ENCODE measurements around the gene PRR5L.

The PRR5L gene

DNA sequence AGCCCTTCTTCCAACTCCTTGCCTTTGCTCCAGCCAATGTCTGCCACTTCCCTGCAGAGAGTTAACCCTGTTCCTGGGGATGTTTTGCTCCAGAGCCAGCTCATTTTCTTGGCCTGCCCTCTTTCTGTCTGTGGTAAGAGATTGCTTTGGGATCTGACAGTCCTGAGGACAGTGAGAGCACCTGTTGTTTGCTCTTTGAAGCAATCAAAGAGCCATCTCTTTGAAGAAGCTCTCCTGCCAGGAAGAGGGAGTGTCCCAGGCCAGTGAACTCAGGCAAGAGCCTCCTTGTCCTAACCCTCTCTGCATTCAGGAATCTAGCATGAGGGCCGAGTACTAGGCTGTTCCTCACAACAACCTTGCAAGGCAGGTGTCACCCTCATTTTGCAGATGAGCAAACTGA is 171.8 kb downstream of the PRR5L start:
- ChIA-PET POLR2A (no interaction called here), CTCF (interaction anchor here (1.1 kb wide), 1 partner anchor 12 kb away, joined by 3 read pairs; no protein-coding TSS in a partner anchor)
- no peak for DNase-seq (ENCODE audit: extremely low spot score)
- TF ChIP-seq ZNF384 (IDR thresholded peaks at IDR 0.05) (no peak), ELF4 (IDR thresholded peaks at IDR 0.05) (no peak), TARDBP (IDR thresholded peaks at IDR 0.05) (no peak), FOXA1 (IDR thresholded peaks at IDR 0.05) (no peak), L3MBTL2 (conservative IDR thresholded peaks at IDR 0.05) (no peak)
- TF ChIP-seq, protein P1, sequence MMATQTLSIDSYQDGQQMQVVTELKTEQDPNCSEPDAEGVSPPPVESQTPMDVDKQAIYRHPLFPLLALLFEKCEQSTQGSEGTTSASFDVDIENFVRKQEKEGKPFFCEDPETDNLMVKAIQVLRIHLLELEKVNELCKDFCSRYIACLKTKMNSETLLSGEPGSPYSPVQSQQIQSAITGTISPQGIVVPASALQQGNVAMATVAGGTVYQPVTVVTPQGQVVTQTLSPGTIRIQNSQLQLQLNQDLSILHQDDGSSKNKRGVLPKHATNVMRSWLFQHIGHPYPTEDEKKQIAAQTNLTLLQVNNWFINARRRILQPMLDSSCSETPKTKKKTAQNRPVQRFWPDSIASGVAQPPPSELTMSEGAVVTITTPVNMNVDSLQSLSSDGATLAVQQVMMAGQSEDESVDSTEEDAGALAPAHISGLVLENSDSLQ (IDR thresholded peaks at IDR 0.05) = no peak

DNA sequence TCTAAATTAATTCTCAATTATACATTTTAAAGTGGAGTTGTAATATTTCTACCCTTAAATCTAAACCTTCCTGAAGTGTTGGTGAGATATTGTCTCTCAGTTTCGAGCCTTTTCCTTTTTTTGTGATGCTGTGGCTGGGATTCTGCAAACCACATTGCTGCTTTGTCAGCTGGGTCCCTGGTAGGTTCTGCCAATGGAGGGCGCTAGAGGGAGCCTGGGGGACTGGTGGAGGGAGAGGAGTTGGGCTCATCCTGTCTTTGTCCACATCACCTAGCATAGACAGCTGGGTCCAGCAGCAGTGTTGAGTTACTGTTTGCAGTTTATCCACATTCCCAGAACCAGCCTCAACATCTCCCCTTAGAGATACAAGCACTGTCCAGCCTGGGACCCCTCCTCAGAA is 173.0 kb downstream of the PRR5L start:
- POLR2A ChIA-PET = no interaction called here
- TF ChIP-seq FOXK2 (IDR thresholded peaks at IDR 0.05) = no peak
- peak; percentile 36 for DNase-seq (ENCODE audit: extremely low spot score)
- CTCF ChIA-PET = interaction anchor here (0.7 to 1.2 kb wide), 4 partner anchors 13 to 159 kb away, joined by 3 to 4 read pairs (median 3); no protein-coding TSS in a partner anchor

DNA sequence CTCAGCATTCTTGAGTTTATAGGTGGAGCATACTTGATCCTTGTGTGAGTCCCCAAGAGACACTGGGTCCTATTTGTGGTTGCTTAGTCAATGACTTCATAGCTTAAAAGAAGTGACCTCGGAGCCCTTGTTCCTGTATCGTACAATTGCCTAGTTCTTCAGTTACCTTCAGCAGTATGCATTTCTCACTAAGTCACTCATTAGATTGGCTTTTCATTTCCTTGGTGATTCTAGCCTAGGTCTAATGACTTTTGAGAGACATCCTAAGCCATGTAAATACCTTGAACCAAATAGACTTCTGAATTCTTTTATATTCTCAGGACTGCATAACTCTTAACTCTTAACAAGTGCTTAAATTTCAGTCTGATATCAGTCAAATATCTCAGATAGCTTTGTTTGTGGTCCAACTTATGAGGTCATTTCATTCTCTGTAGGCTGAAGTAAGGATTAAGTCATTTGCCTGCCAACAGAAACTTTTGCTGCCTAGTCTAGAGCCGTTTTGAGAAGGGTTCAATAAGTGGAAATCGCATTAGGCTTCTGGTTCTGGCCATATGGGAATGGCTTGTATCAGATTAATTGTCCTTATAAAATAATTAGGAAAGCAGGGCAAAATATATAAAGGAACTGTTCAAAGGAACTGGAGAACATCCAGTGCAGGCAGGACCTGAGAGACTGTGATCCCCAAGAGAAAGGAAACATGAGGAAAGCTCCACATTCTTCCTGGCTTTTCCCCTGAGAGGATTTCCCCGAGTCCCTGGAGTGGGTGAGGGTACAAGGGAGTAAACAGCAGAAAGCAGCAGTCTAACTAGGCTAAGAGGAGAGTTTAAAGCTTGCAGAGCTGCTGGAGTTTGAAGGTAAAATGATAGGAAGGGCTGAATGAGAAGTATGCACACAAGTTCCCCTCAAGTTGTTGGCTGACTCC is 174.1 kb downstream of the PRR5L start:
- POLR2A ChIA-PET = no interaction called here
- TF ChIP-seq SUZ12 (IDR thresholded peaks at IDR 0.05) (no peak), FOXK2 (IDR thresholded peaks at IDR 0.05) (no peak), LEF1 (IDR thresholded peaks at IDR 0.05; ENCODE audit: borderline replicate concordance) (no peak)
- DNase-seq (ENCODE audit: extremely low spot score) = no peak
- CTCF ChIA-PET = interaction anchor here (1.2 kb wide), 1 partner anchor 21 kb away, joined by 3 read pairs; no protein-coding TSS in a partner anchor

DNA sequence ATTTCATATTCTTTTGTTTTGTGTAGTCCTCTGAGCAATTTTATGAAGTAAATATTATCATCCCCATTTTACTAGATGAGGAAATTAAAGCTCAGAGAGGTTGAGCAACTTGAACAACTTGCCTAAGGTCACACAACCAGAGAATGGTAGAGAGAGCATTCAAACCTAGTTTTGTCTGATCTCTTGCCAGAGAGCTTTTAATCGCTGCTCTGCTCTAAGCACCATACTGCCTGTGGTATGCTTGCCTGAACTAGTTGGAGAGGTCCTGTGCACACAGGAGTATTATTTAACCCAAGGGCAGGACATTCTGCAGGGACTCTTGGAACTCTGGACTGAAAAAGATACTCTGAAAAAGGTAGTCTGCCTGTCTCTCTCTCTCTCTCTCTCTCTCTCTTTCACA is 175.5 kb downstream of the PRR5L start:
- TF ChIP-seq HDGF (IDR thresholded peaks at IDR 0.05; ENCODE audit: borderline replicate concordance) (no peak), NFRKB (IDR thresholded peaks at IDR 0.05) (no peak), ELF4 (IDR thresholded peaks at IDR 0.05) (no peak), FOXA1 (IDR thresholded peaks at IDR 0.05) (no peak), FOXM1 (IDR thresholded peaks at IDR 0.05; ENCODE audit: borderline replicate concordance) (no peak), ARNT (IDR thresholded peaks at IDR 0.05) (no peak), BHLHE40 (IDR thresholded peaks at IDR 0.05; ENCODE audit: borderline replicate concordance) (no peak), SP1 (IDR thresholded peaks at IDR 0.05) (no peak), L3MBTL2 (conservative IDR thresholded peaks at IDR 0.05) (no peak), TARDBP (IDR thresholded peaks at IDR 0.05) (no peak), CTBP1 (IDR thresholded peaks at IDR 0.05; ENCODE audit: borderline replicate concordance) (no peak)
- TF ChIP-seq, protein P1 (IDR thresholded peaks at IDR 0.05) = no peak
- DNase-seq (ENCODE audit: extremely low spot score) = no peak
- ChIA-PET POLR2A (no interaction called here), CTCF (no interaction called here)

DNA sequence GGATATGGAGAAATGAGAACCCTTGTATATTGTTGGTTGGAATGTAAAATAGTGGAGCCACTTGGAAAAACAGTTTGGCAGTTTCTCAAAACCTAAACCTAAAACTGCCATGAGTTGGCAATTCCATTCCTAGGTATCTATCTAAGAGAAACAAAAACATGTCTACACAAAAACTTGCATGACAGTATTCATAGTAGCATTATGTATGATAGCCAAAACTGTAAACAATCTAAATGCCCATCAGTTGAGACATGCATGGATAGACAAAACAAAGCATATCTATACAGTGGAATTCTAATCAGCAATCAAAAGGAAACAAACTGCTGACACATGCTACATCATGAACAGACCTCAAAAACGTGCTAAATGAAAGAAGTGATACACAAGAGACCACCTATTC is 179.1 kb downstream of the PRR5L start:
- TF ChIP-seq TARDBP (IDR thresholded peaks at IDR 0.05) = no peak
- no peak for TF ChIP-seq ELF4 (IDR thresholded peaks at IDR 0.05)
- no peak for TF ChIP-seq BHLHE40 (IDR thresholded peaks at IDR 0.05; ENCODE audit: borderline replicate concordance)
- no peak for TF ChIP-seq NFRKB (IDR thresholded peaks at IDR 0.05)
- TF ChIP-seq FOXK2 (IDR thresholded peaks at IDR 0.05) = no peak
- no peak for TF ChIP-seq SUZ12 (IDR thresholded peaks at IDR 0.05)
- no peak for TF ChIP-seq ARNT (IDR thresholded peaks at IDR 0.05)
- no peak for TF ChIP-seq LEF1 (IDR thresholded peaks at IDR 0.05; ENCODE audit: borderline replicate concordance)
- no peak for TF ChIP-seq CTBP1 (IDR thresholded peaks at IDR 0.05; ENCODE audit: borderline replicate concordance)
- no peak for TF ChIP-seq FOXA1 (IDR thresholded peaks at IDR 0.05)
- no peak for TF ChIP-seq FOXM1 (IDR thresholded peaks at IDR 0.05; ENCODE audit: borderline replicate concordance)
- TF ChIP-seq SP1 (IDR thresholded peaks at IDR 0.05) = no peak
- CTCF ChIA-PET = no interaction called here
- no peak for DNase-seq (ENCODE audit: extremely low spot score)
- POLR2A ChIA-PET = no interaction called here

DNA sequence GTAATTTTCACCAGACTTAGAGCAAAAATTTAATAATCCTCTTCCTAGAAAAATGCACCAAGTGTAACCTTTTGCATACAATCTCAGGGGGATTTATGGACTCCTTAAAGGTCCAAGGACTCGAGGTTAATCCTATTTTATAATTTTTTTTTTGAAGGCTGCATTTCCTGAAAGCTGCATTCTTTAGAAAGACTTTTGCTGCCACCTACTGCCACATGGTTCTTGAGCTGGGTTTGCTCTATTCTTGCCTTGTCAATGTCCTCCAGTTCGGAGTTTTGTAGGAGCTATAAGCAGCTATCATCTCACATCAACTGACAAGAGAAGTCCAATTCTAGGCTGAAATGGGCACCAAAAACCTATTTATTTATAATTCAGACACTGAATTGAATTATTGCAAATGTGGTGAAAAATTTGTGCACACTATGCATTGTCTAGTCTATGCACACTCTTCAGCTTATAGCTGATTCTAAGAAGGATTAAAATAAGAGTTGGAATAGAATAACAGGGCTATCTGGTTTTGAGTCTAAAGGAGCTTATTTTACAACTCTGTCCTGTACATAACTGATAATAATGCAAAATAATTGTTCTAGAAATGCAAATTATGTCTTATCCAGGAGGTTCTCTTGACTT is 182.7 kb downstream of the PRR5L start:
- ChIA-PET POLR2A (interaction anchor here (1.0 to 1.3 kb wide), 2 partner anchors 14 to 186 kb away, joined by 3 read pairs; no protein-coding TSS in a partner anchor), CTCF (interaction anchor here (0.6 to 2.5 kb wide), 7 partner anchors 14 to 212 kb away, joined by 3 to 15 read pairs (median 4); partner anchors contain the start of gene PRR5L)
- DNase-seq (ENCODE audit: extremely low spot score) = peak; percentile 27
- TF ChIP-seq ZNF384 (IDR thresholded peaks at IDR 0.05) (no peak), SP1 (IDR thresholded peaks at IDR 0.05) (no peak), BHLHE40 (IDR thresholded peaks at IDR 0.05; ENCODE audit: borderline replicate concordance) (no peak), ARNT (IDR thresholded peaks at IDR 0.05) (no peak), NFRKB (IDR thresholded peaks at IDR 0.05) (no peak), TARDBP (IDR thresholded peaks at IDR 0.05) (no peak), SUZ12 (IDR thresholded peaks at IDR 0.05) (no peak), HDGF (IDR thresholded peaks at IDR 0.05; ENCODE audit: borderline replicate concordance) (no peak), LEF1 (IDR thresholded peaks at IDR 0.05; ENCODE audit: borderline replicate concordance) (no peak), L3MBTL2 (conservative IDR thresholded peaks at IDR 0.05) (no peak), CTBP1 (IDR thresholded peaks at IDR 0.05; ENCODE audit: borderline replicate concordance) (no peak), FOXA1 (IDR thresholded peaks at IDR 0.05) (no peak), FOXK2 (IDR thresholded peaks at IDR 0.05) (no peak), ELF4 (IDR thresholded peaks at IDR 0.05) (no peak), FOXM1 (IDR thresholded peaks at IDR 0.05; ENCODE audit: borderline replicate concordance) (no peak)
- TF ChIP-seq, protein P1 (IDR thresholded peaks at IDR 0.05) = no peak

All from HEK293T (cell line).